ENCODE measurements around the gene TNIK. TPM values are rescaled to one million over a fixed set of nuclear protein-coding genes. Genes with fewer than 3 reads are reported as not detected.

TNIK gene
- total RNA-seq, 1 experiment from 2014 or later = 10.4 TPM

DNA sequence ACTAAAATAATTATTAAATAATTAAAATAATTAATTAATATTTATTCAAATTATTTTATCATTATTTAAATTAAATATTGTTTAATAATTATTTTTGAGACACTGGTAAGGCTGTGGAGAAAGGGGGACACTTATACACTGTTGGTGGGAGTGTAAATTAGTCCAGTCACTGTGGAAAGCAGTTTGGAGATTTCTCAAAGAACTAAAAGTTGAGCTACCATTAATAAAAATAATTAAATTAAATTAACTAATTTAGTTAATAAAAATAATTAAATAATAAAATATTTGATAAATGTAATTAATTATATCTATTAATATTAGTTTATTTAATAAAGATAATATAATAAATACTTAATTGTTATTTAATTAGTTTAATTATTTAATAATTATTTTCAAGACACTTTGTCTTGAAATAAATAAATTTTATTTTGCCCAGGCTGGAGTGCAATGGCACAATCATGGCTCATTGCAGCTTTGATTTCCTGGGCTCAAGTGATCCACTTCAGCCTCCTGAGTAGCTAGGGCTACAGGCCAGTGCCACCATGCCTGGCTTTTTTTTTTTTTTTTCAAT lies 16.4 kb upstream of the TNIK start:
- no peak for DNase-seq (ENCODE audit: low read depth, low spot score)
- in situ Hi-C loops (cut with HindIII; ENCODE audit: low pct_unique_long_range_greater_than_20kb, low sequenced_read_pairs) = no loop called here

DNA sequence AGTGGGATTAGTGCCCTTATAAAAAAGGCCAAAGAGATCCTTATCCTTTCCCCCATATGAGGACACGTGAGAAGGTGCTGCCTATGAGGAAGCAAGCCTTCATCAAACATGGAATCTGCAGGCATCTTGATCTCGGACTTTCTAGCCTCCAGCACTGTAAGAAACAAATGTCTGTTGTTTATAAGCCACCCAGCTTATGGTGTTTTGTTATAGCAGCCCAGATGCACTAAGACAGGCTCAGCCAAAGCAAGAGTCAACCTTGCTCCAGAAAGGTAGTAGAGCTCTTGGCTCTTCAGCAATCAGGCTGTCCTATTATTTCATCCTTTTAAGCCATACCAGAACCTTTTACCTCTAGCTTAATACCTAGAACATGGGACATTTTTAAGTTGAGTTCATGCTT lies 12.3 kb upstream of the TNIK start:
- in situ Hi-C loops (cut with HindIII; ENCODE audit: low pct_unique_long_range_greater_than_20kb, low sequenced_read_pairs) = no loop called here
- no peak for DNase-seq (ENCODE audit: low read depth, low spot score)

DNA sequence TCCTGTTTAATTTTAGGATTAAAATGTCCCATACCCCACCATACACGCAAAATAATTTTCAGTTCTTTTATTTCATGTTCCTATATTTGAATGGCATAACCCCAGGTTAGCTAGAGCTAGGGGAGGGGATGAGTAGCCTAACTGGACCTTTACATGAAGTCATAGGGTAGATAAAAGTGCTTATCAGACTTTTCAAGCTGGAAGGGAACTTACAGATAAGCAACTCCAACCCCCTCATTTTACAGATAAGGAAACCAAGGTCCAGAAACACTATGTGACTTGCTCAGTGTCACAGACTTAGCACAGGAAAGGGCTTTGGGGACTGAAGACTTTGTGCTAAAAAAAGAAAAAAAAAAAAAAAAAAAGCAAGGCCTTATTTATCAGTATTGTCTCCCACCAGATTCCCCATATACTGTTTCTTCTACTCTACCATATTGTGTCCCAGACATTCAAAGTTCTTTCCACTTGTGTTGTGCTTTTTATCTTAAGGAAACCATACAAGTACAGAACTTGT lies 10.6 kb upstream of the TNIK start:
- no peak for DNase-seq (ENCODE audit: low read depth, low spot score)
- in situ Hi-C loops (cut with HindIII; ENCODE audit: low pct_unique_long_range_greater_than_20kb, low sequenced_read_pairs) = no loop called here

DNA sequence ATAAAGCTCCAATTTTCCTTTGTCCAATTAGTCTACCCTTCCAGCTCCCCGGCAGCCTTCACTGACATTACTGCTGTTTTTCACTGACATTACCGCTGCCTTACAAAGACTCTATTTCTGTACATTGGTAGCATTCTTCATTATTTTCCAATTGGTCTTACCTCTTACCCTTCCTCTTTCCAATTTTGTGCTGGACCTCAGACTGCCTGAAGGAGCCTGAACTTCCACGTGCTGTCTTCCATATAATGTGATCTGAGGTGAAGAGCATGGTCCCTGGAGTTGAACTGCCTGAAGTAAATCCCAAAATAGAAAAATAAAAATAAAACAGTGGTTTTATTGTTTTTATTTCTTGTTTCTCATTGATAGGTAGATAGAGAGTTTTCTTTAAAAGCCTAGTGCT lies 9.2 kb upstream of the TNIK start:
- DNase-seq (ENCODE audit: low read depth, low spot score) = no peak
- in situ Hi-C loops (cut with HindIII; ENCODE audit: low pct_unique_long_range_greater_than_20kb, low sequenced_read_pairs) = no loop called here

DNA sequence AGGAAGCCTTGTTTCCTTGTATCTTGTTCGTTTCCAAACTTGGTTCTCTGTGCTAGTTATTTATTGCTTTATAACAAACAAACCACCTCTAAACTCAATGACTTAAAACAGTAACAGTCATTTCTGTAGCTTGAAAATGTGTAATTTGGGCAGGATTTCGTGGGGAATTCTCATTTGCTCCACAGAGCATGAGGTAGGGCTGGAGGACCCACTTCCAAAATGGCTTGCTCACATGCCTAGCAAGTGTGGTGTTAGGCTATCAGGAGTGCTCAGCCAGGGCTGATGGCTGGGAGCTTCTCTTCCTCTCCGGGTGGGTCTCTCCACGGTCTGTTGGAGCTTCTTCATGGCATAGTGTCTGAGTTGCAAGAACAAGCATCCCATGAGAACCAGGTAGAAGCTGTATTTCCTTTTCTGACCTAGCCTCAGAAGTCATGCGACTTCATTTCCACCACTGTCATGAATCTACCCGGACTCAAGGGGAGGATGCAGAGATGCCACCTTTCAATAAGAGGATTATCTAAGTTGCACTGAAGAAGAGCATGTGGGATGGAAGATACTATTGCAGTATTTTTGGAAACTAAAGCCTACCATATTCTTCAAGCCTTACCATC lies 8.2 kb upstream of the TNIK start:
- DNase-seq (ENCODE audit: low read depth, low spot score) = no peak
- in situ Hi-C loops (cut with HindIII; ENCODE audit: low pct_unique_long_range_greater_than_20kb, low sequenced_read_pairs) = no loop called here

DNA sequence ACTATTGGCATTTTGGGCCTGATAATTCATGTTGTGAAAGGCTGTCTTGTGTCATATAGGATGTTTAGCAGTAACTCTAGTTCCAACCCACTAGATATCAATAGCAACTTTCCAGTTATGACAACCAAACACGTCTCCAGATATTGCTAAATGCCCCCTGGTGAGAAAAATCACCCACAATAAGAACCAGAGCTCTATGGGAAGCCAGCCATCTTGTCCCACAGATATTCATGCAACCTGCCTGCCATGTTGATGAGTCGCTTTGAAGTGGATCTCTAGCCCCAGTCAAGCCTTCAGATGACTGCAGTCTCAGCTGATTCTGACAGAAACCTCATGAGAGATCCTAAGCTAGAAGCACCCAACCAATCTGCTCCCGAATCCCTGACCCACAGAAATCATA lies 5.6 kb upstream of the TNIK start:
- DNase-seq (ENCODE audit: low read depth, low spot score) = no peak
- in situ Hi-C loops (cut with HindIII; ENCODE audit: low pct_unique_long_range_greater_than_20kb, low sequenced_read_pairs) = no loop called here

DNA sequence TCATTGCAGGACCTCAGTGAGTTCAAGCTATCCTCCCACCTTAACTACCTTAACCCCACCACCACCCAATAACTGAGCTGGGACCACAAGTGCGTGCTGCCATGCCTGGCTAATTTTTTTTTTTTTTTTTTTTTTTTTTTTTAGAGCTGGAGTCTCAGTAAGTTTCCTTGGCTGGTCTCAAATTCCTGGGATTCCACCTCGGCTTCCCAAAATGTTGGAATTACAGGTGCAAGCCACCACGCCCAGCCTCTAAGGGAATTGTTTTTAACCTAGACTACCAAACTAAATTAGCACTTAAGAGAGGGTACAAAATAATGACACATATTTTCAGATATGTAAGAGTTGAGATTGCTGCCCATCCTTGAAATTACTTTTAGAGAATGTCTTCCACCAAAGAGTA lies 4.3 kb upstream of the TNIK start:
- DNase-seq (ENCODE audit: low read depth, low spot score) = no peak
- in situ Hi-C loops (cut with HindIII; ENCODE audit: low pct_unique_long_range_greater_than_20kb, low sequenced_read_pairs) = no loop called here

DNA sequence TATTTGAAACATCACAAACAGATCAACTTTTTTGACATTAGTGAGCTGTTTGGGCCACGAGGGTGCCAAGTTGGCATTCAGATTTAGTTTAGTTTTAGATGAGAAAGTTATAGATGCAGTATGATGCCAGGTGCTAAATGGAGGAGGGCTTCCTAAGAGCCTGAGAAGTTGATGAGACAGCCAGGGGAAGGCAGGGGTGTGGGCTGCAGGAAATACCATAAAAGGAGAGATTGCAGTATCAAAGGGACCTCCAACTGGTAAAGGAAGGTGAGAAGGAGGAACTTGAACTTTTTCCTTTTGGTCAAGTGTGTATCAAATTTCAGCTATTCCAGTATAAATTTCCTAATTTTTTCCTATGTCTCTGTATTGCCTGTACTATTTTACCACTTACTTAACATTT lies 2.0 kb upstream of the TNIK start:
- in situ Hi-C loops (cut with HindIII; ENCODE audit: low pct_unique_long_range_greater_than_20kb, low sequenced_read_pairs) = no loop called here
- DNase-seq (ENCODE audit: low read depth, low spot score) = no peak

DNA sequence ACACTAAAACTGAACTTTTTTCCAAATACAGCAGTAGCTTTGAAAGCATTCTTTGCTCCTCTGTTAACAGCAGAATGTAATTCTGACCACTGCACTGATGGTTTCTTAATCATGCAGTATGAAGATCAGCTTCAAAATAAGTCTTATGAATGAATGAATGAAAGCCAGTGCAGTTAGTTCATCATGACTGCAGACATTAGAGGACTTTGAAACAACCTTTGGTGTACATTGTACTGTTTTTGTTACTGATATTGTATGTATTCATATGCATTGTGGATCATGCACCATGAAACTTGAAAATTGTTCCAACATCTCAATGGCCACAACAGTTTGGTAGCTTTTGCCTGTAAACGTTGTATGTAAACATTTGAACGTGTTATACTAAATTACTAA lies 1.3 kb upstream of the TNIK start:
- in situ Hi-C loops (cut with HindIII; ENCODE audit: low pct_unique_long_range_greater_than_20kb, low sequenced_read_pairs) = no loop called here
- no peak for DNase-seq (ENCODE audit: low read depth, low spot score)

DNA sequence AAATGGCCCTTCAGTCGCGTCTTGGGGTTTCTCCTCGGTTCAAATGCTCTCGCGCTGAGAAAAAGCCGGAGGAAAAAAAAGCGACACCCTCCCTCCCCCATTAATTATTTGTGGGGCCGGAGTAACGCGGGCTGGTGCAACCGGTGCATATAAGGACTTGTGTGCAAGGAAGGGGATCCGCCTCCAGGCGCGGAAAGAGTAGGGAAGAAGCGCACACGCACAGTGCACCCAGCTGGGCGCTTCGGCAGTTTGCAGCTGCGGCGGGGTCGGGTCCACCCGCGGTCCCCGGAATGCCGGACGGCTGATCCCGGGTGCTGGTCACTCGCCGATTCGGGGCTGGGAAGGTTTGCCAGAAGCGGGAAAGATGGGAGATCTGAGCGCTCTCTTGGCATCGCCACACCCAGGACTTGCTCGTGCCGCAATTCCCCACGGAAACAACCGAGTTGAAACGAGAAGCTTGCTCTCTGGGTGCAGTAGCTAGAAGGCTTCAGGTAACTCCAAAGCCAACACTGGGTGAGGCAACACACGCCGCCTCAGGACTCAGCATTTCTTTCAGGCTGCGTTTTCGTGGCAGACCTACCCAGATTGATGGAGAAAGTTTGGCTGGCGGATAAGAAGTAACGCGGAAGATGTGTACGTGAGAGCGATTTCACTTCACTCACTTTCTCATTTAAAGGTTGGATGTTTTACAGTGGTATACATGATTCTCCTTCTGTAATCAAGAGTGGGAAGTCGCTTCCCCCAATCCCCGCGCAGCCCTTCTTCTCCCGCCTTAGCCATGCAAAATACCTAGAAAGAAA lies 720 bp upstream of the TNIK start:
- peak; percentile 70 for DNase-seq (ENCODE audit: low read depth, low spot score)
- in situ Hi-C loops (cut with HindIII; ENCODE audit: low pct_unique_long_range_greater_than_20kb, low sequenced_read_pairs) = no loop called here

DNA sequence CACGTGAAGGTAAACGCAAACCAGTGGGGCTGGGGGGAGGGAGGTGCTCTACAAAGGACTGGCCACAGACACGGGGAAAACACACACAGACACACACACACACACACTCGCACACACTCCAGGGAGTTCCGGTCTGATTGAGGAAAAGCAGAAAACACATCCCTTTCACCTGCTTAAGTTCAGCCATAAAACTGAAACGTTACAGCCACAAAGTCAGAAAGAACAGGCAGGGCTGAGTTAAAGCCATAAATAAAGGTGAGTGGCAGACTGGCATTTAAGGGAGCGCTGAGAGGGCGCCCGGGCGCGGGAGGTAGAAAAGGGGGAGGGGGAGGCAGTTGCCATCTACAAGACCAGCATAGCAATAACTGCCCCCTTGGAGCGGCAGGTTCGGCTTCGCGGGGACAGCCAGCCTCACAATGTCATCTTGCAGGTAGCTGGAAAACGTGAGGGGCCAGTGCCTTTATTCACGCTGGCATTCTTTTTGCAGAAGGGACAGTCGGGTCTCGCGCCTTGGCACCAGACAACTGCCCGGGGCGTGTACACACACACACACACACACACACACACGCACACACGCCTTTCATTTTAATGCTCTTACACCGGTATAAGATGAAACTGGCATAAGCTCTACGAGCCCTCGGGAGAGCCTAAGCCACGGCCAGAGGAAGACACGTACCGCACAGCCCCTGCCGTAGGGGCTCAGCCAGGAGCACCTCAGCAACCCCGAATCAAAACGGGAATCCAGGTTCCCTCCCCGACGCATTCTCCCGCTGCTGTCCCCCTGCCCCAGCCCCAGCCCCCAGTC lies 866 bp downstream of the TNIK start:
- peak; percentile 19 for DNase-seq (ENCODE audit: low read depth, low spot score)
- in situ Hi-C loops (cut with HindIII; ENCODE audit: low pct_unique_long_range_greater_than_20kb, low sequenced_read_pairs) = no loop called here

DNA sequence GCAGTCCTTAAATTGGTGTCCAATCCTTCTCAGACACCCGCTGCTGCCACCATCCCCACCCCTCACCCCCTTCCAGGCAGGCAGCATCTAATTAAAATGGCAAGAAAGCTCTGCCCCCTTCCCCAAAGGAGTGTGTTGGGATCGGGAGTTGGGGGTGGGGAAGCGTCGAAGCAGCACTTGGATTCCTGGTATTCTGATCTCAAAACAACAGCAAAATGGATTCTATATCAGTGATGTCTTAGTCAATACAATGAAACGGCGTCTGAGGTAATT lies 1.4 kb downstream of the TNIK start:
- no peak for DNase-seq (ENCODE audit: low read depth, low spot score)
- in situ Hi-C loops (cut with HindIII; ENCODE audit: low pct_unique_long_range_greater_than_20kb, low sequenced_read_pairs) = no loop called here

DNA sequence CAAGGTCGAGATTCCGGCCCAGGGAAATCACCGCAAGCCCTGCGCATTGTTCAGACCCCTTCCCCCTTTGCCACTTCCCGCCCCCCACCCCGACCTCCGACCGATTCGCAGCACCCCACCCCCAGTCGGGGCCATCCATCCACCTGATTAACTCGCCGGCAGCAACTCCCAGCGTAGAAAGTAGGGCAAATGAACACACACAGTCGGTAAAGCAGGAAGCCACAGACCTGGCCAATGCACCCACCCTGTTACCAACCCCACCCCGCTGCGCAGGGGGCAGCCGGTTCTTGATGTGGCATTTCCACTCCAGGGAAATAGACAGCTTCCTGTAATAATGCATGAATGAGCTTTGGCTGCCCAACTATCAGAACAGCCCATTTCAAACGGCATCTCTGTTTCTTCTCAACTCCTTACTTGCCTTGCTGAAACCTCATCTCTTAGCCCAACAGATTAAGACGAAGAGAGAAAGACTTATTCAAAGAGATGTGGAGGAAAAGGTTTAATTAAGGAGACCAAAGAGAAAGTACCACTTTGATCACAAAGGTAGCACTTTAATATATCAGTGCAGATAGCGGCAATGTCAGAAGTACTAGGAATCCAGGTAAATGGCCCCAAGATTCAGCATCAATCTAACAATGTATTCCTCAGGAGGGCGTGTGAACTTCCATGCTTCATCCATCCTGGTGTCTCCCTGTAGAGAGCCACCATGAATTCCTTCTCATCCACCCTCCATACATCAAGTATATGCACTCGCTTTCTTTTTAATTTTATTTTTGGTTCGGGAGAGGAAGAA lies 1.9 kb downstream of the TNIK start:
- in situ Hi-C loops (cut with HindIII; ENCODE audit: low pct_unique_long_range_greater_than_20kb, low sequenced_read_pairs) = no loop called here
- DNase-seq (ENCODE audit: low read depth, low spot score) = no peak

DNA sequence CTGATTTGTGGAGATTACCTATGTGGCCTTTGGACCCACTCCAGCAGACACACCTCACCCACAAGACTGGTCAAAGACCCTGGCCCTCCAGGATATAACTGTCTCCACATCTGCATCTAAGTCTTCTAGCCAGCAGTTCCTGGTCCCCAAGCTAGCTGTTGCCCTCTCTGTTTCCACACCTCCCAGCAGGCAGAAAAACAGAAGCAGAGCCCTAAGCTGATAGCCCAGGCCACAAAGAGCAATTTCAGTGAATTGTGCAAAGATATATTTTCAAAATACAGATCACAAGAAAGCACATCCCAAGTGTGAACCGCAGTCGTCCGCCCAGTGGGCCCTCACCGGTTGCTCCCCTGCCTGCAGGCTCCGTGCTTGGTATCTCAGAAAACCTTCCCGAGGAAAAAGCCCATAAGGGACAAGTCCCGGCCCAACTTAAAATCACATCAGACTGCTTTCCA lies 2.6 kb downstream of the TNIK start:
- DNase-seq (ENCODE audit: low read depth, low spot score) = no peak
- in situ Hi-C loops (cut with HindIII; ENCODE audit: low pct_unique_long_range_greater_than_20kb, low sequenced_read_pairs) = no loop called here

DNA sequence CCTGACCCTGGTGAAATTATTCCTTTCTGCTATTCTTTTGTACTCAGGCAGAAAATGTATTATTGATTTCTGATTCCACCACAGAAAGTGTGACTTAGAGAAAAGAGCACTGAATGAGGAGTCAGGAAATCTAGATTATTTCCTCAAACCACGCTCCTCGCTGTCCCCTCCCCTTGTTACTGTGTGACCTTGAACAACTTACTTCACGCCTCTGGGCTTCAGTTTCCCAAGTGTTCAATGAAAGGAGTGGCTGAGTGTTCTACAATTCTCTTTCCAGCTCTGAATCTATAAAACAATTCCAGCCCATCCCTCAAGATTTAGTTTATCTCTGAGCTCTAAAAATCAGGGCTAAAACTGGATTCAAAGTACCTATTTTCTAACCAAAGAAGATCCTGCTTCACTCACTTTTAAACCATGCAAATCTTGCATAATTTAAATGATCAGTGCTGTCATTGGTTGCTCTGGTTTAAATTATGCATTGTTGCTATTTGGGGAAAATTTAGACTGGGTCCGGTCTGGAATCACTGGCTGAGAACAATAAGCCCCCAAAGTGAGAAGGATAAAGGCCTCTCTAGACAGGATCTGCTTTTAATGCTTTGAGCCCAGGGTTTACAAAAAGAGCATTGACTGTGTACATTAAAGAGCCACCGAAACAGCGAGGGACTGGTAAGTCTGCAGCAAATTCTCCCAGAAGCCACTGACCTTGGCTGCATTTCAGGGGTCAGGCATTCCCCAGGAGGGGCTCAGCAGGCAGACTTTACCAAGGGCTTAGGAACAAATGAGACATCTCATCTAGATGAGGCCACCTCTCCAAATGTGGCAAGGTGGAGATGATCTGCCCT lies 3.2 kb downstream of the TNIK start:
- no peak for DNase-seq (ENCODE audit: low read depth, low spot score)
- in situ Hi-C loops (cut with HindIII; ENCODE audit: low pct_unique_long_range_greater_than_20kb, low sequenced_read_pairs) = no loop called here

DNA sequence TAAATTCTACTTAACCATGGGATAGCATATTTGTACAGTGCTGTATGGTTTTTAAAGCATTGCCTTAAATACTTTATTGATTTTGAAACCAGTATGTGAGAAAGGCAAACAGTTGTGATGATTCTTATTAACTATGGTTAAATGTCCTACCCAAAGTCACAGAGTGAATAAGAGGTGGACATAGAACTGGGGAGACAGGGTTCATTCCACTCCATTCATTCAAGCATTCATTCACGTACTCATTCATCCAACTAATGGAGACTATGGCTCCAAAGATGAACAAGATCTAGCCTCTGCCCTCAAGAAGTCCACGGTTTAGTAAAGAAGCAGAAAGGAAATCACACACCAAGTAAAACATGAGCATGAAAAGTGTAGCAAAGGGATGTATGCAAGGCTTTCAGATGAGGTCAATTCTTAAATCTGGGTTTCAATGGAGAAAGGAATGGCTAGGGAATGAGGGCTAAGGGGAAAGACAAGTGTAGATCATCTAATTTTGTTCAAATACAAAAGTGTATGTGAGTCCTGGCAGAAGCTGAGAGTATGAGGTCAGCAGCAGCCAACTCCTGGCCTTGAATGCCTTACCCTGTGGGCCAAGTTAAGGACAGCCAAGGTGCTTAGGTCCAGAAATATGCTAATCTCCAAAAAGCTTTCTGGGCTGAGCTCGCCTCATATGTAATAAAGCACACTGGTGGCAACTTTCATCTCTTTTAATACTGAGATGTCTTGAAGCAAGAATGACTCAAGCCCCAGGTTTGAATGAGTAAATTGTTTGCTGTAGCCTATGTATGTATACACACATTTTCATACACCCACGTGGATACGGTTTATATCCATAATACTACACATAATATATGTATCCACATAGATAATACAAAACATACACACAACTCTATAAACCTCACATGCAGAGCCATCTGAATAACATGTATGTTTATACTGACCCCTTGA lies 4.3 kb downstream of the TNIK start:
- no peak for DNase-seq (ENCODE audit: low read depth, low spot score)
- in situ Hi-C loops (cut with HindIII; ENCODE audit: low pct_unique_long_range_greater_than_20kb, low sequenced_read_pairs) = no loop called here
